Neuronal stem cell (in vitro differentiated cells): Measurements from ENCODE around the gene FMO5.
"Not testable (repeated sequence)": the region's sequence is repeated elsewhere in the genome, so short reads cannot be mapped to it uniquely, and the experiment has no call there.

Experiments used
- DNase-seq: peaks from one replicate; pipeline ENCODE4 v3.0.0-alpha.2; 2013; ENCODE audit warnings: low spot score
- H2AFZ ChIP-seq: one replicate; pipeline ENCODE4 v1.6.1; 2013; ENCODE audit warnings: mild to moderate bottlenecking, low read length, inconsistent platforms
- H2AK5ac ChIP-seq: 2 replicates; pipeline ENCODE4 v1.6.1; 2013; ENCODE audit warnings: low read depth, mild to moderate bottlenecking, inconsistent platforms, low read length, moderate library complexity, mixed read lengths
- H2BK120ac ChIP-seq: 2 replicates; pipeline ENCODE4 v1.6.1; 2013; ENCODE audit warnings: low read depth, mild to moderate bottlenecking, inconsistent platforms, low read length, moderate library complexity, mixed read lengths
- H2BK12ac ChIP-seq: one replicate; pipeline ENCODE4 v1.6.1; 2013; ENCODE audit warnings: low read length, inconsistent platforms
- H2BK15ac ChIP-seq: 2 replicates; pipeline ENCODE4 v1.6.1; 2013; ENCODE audit warnings: mild to moderate bottlenecking, low read length, inconsistent platforms, mixed read lengths
- H2BK5ac ChIP-seq: one replicate; pipeline ENCODE4 v1.6.1; 2013; ENCODE audit warnings: inconsistent platforms, mild to moderate bottlenecking, low read length, moderate library complexity
- H3K14ac ChIP-seq: one replicate; pipeline ENCODE4 v1.6.1; 2013; ENCODE audit warnings: low read length, inconsistent platforms
- H3K18ac ChIP-seq: 2 replicates; pipeline ENCODE4 v1.6.1; 2013; ENCODE audit warnings: low read length, inconsistent platforms
- H3K23ac ChIP-seq: 2 replicates; pipeline ENCODE4 v1.6.1; 2013; ENCODE audit warnings: low read depth, mild to moderate bottlenecking, mixed read lengths, low read length, inconsistent platforms; ENCODE audit not compliant: poor library complexity
- H3K27ac ChIP-seq: replicated peaks from 3 replicates; pipeline ENCODE4 v1.5.1; 2013; ENCODE audit warnings: low read length, inconsistent platforms
- H3K27me3 ChIP-seq, 3 experiments: 2 replicates each; pipeline ENCODE4 v1.6.1; 2013; ENCODE audit warnings: low read length in 3 of 3, mild to moderate bottlenecking in 2 of 3, inconsistent platforms in 1 of 3, low read depth in 1 of 3, mixed read lengths in 1 of 3, moderate library complexity in 1 of 3; ENCODE audit not compliant: control insufficient read depth in 3 of 3, insufficient read depth in 3 of 3
- H3K36me3 ChIP-seq, 2 donors: replicated peaks in 1 of 2; 2 replicates each; pipeline ENCODE4 v1.6.1; 2013; ENCODE audit warnings: low read length in 2 of 2; ENCODE audit not compliant: control insufficient read depth in 2 of 2, insufficient read depth in 2 of 2
- H3K4ac ChIP-seq: 2 replicates; pipeline ENCODE4 v1.6.1; 2013; ENCODE audit warnings: inconsistent platforms, mild to moderate bottlenecking, low read length, moderate library complexity
- H3K4me1 ChIP-seq, 2 donors: 1 replicate in 1 of 2; 2 replicates in 1 of 2; pipeline ENCODE4 v1.6.1; 2013; ENCODE audit warnings: low read length in 2 of 2, low read depth in 1 of 2; ENCODE audit not compliant: control insufficient read depth in 2 of 2, insufficient read depth in 1 of 2
- H3K4me2 ChIP-seq: one replicate; pipeline ENCODE4 v1.6.1; 2013; ENCODE audit warnings: mild to moderate bottlenecking, low read length, inconsistent platforms; ENCODE audit not compliant: insufficient read depth, poor library complexity, severe bottlenecking
- H3K4me3 ChIP-seq, 2 donors: 2 replicates each; pipeline ENCODE4 v1.5.1; 2013; ENCODE audit warnings: low read length in 2 of 2, mild to moderate bottlenecking in 2 of 2, inconsistent platforms in 1 of 2, moderate library complexity in 1 of 2
- H3K79me1 ChIP-seq: one replicate; pipeline ENCODE4 v1.6.1; 2013; ENCODE audit warnings: low read depth, mild to moderate bottlenecking, inconsistent platforms, low read length, moderate library complexity
- H3K9ac ChIP-seq: one replicate; pipeline ENCODE4 v1.6.1; 2013; ENCODE audit warnings: mild to moderate bottlenecking, low read depth, low read length, inconsistent platforms; ENCODE audit not compliant: poor library complexity
- H3K9me3 ChIP-seq, 2 donors: replicated peaks in 1 of 2; 2 replicates each; pipeline versions ENCODE3 to v1.6.1; 2013; ENCODE audit warnings: low read length in 2 of 2, mild to moderate bottlenecking in 2 of 2, inconsistent platforms in 1 of 2, low read depth in 1 of 2, mixed read lengths in 1 of 2, moderate library complexity in 1 of 2; ENCODE audit not compliant: control insufficient read depth in 2 of 2, insufficient read depth in 1 of 2
- H4K8ac ChIP-seq: one replicate; pipeline ENCODE4 v1.6.1; 2013; ENCODE audit warnings: low read depth, mild to moderate bottlenecking, inconsistent platforms, low read length, moderate library complexity
- H4K91ac ChIP-seq: one replicate; pipeline ENCODE4 v1.6.1; 2013; ENCODE audit warnings: low read length, low read depth, mild to moderate bottlenecking, inconsistent platforms; ENCODE audit not compliant: poor library complexity
- WGBS, 2 donors: extraction: QIAGEN DNeasy Blood & Tissue Kit; methylation state at CpG; one replicate each; pipeline ENCODE4 v1.1.7; 2013; ENCODE audit warnings: missing lambda C conversion rate in 2 of 2, mixed read lengths in 1 of 2; ENCODE audit not compliant: insufficient read length in 2 of 2, insufficient replicate concordance in 1 of 2; ENCODE audit errors: extremely low coverage in 2 of 2; 5-methylcytosine and 5-hydroxymethylcytosine counted together

FMO5 gene

GRCh38 chr1:147201276-147201675 lies 23.9 kb downstream of the FMO5 start:
- Histone ChIP-seq H2BK120ac (no peak overlapping the region), H3K4ac (no peak overlapping the region), H3K14ac (no peak overlapping the region), H2AK5ac (no peak overlapping the region), H3K79me1 (no peaks in the 10 kb centered on the region), H2BK15ac (no peak overlapping the region), H3K4me3 (no peak overlapping the region), H3K18ac (no peak overlapping the region), H2AFZ (no peak overlapping the region), H3K4me1 (no peaks in the 10 kb centered on the region), H2BK5ac (no peak overlapping the region), H3K4me2 (no peak overlapping the region), H3K27me3 (no peaks in the 10 kb centered on the region), H3K36me3 (no peaks in the 10 kb centered on the region), H3K9ac (no peak overlapping the region), H3K27ac (no peak overlapping the region), H3K23ac (no peak overlapping the region), H4K91ac (no peak overlapping the region), H3K9me3 (no peaks in the 10 kb centered on the region), H4K8ac (no peak overlapping the region), H2BK12ac (no peak overlapping the region)
- no peak for DNase-seq
- WGBS, 2 donors, result no CpG with 5 or more reads among the region's 4 CpGs

- H3K36me3 ChIP-seq, H3K4me1 ChIP-seq: not testable (repeated sequence)
- no CpG with 5 or more reads among the region's 3 CpGs for WGBS, 2 donors
Observed at GRCh38 chr1:147197324-147197723, 27.8 kb downstream of the FMO5 start.

GRCh38 chr1:147189514-147189913 lies 35.6 kb downstream of the FMO5 start:
- Histone ChIP-seq H2BK5ac (no peak overlapping the region), H2BK120ac (no peak overlapping the region), H3K27ac (no peak overlapping the region), H3K23ac (no peak overlapping the region), H2AFZ (no peak overlapping the region), H3K4me2 (no peak overlapping the region), H3K4me1 (no peaks in the 10 kb centered on the region), H3K79me1 (no peaks in the 10 kb centered on the region), H2BK15ac (no peak overlapping the region), H3K36me3 (no peaks in the 10 kb centered on the region), H3K27me3 (no peaks in the 10 kb centered on the region), H3K4me3 (no peak overlapping the region), H4K8ac (no peak overlapping the region), H2BK12ac (no peak overlapping the region), H4K91ac (no peak overlapping the region), H3K4ac (no peak overlapping the region), H3K14ac (no peak overlapping the region), H3K9ac (no peak overlapping the region), H3K18ac (no peak overlapping the region), H2AK5ac (no peak overlapping the region), H3K9me3 (no peaks in the 10 kb centered on the region)
- WGBS, 2 donors, result no CpG with 5 or more reads among the region's 2 CpGs
- no peak for DNase-seq

More at GRCh38 chr1:147197324-147197723, 27.8 kb downstream of the FMO5 start:
- not testable (repeated sequence) for H3K4me2 ChIP-seq, H4K91ac ChIP-seq, H3K4ac ChIP-seq, H3K9ac ChIP-seq, H2BK12ac ChIP-seq, H3K14ac ChIP-seq, DNase-seq, H2AFZ ChIP-seq, H4K8ac ChIP-seq, H2BK5ac ChIP-seq, H3K18ac ChIP-seq, H2BK15ac ChIP-seq, H3K27ac ChIP-seq, H2BK120ac ChIP-seq, H3K79me1 ChIP-seq, H3K27me3 ChIP-seq, H3K4me3 ChIP-seq, H2AK5ac ChIP-seq, H3K9me3 ChIP-seq, H3K23ac ChIP-seq

- no peak overlapping the region for H2AFZ ChIP-seq
- H4K91ac ChIP-seq, result no peak overlapping the region
- DNase-seq, result no peak
- no CpG with 5 or more reads among the region's 2 CpGs for WGBS, 2 donors
- H3K36me3 ChIP-seq, result no peaks in the 10 kb centered on the region
- no peaks in the 10 kb centered on the region for H3K9me3 ChIP-seq
- H3K9ac ChIP-seq, result no peak overlapping the region
- H3K79me1 ChIP-seq, result no peaks in the 10 kb centered on the region
- H3K4me3 ChIP-seq, result no peak overlapping the region
- no peak overlapping the region for H2BK12ac ChIP-seq
- H3K23ac ChIP-seq, result no peak overlapping the region
- H2BK15ac ChIP-seq, result no peak overlapping the region
- H3K4me2 ChIP-seq, result no peak overlapping the region
- no peak overlapping the region for H3K18ac ChIP-seq
- no peaks in the 10 kb centered on the region for H3K4me1 ChIP-seq
- no peak overlapping the region for H3K27ac ChIP-seq
- H3K4ac ChIP-seq, result no peak overlapping the region
- no peaks in the 10 kb centered on the region for H3K27me3 ChIP-seq
- H2BK120ac ChIP-seq, result no peak overlapping the region
- H2AK5ac ChIP-seq, result no peak overlapping the region
- H4K8ac ChIP-seq, result no peak overlapping the region
- no peak overlapping the region for H2BK5ac ChIP-seq
- no peak overlapping the region for H3K14ac ChIP-seq
Observed at GRCh38 chr1:147185432-147185831, 39.7 kb downstream of the FMO5 start.
